ENCODE results near the gene TMEM229A. TPM values are rescaled to one million over a fixed set of nuclear protein-coding genes. Genes with fewer than 3 reads are reported as not detected.
A peak's percentile ranks its signal among the peaks of the same experiment; 100 is the strongest.
"Not testable (repeated sequence)": the region's sequence is repeated elsewhere in the genome, so short reads cannot be mapped to it uniquely, and the experiment has no call there.

The TMEM229A gene
- total RNA-seq, 1 donor = not detected

GRCh38 chr7:124009321-124009720 is 23.5 kb downstream of the TMEM229A start:
- DNase-seq (ENCODE audit: insufficient read length, low spot score, missing footprints) = no peak
- H2AFZ ChIP-seq (ENCODE audit: low read length) = no peak overlapping the region
- H3K4me2 ChIP-seq (ENCODE audit: insufficient read depth, low read length) = no peak overlapping the region
- H3K4me3 ChIP-seq (ENCODE audit: insufficient read depth, low read length) = no peak overlapping the region
- no peaks in the 10 kb centered on the region for H3K27me3 ChIP-seq (ENCODE audit: insufficient read depth, low read length)
- no peaks in the 10 kb centered on the region for H3K79me2 ChIP-seq (ENCODE audit: insufficient read depth, low read length)
- no peaks in the 10 kb centered on the region for H3K9me3 ChIP-seq (ENCODE audit: low read depth, low read length)
- H4K20me1 ChIP-seq (ENCODE audit: insufficient read depth, low read length) = no peaks in the 10 kb centered on the region
- TF ChIP-seq CTCF (IDR thresholded peaks at IDR 0.05; ENCODE audit: extremely low read depth, low read depth, low read length) = no peak
- no peak overlapping the region for H3K27ac ChIP-seq (ENCODE audit: low read depth, low read length)
- no peaks in the 10 kb centered on the region for H3K4me1 ChIP-seq (ENCODE audit: insufficient read depth, low read length)
- H3K36me3 ChIP-seq (ENCODE audit: insufficient read depth, low read length) = no peaks in the 10 kb centered on the region

GRCh38 chr7:124008296-124008695 is 24.6 kb downstream of the TMEM229A start:
- not testable (repeated sequence) for H4K20me1 ChIP-seq (ENCODE audit: insufficient read depth, low read length); H3K79me2 ChIP-seq (ENCODE audit: insufficient read depth, low read length); H3K4me3 ChIP-seq (ENCODE audit: insufficient read depth, low read length); H3K4me1 ChIP-seq (ENCODE audit: insufficient read depth, low read length); H3K4me2 ChIP-seq (ENCODE audit: insufficient read depth, low read length); DNase-seq (ENCODE audit: insufficient read length, low spot score, missing footprints); H3K9me3 ChIP-seq (ENCODE audit: low read depth, low read length); H3K27ac ChIP-seq (ENCODE audit: low read depth, low read length); H3K36me3 ChIP-seq (ENCODE audit: insufficient read depth, low read length); H2AFZ ChIP-seq (ENCODE audit: low read length); H3K27me3 ChIP-seq (ENCODE audit: insufficient read depth, low read length)

GRCh38 chr7:123999703-124000102 is 33.2 kb downstream of the TMEM229A start:
- H3K27ac ChIP-seq (ENCODE audit: low read depth, low read length) = no peak overlapping the region
- H3K4me3 ChIP-seq (ENCODE audit: insufficient read depth, low read length) = no peak overlapping the region
- H3K4me1 ChIP-seq (ENCODE audit: insufficient read depth, low read length) = no peaks in the 10 kb centered on the region
- no peak for DNase-seq (ENCODE audit: insufficient read length, low spot score, missing footprints)
- H3K36me3 ChIP-seq (ENCODE audit: insufficient read depth, low read length) = no peaks in the 10 kb centered on the region
- H4K20me1 ChIP-seq (ENCODE audit: insufficient read depth, low read length) = no peaks in the 10 kb centered on the region
- H3K79me2 ChIP-seq (ENCODE audit: insufficient read depth, low read length) = no peaks in the 10 kb centered on the region
- no peak overlapping the region for H3K4me2 ChIP-seq (ENCODE audit: insufficient read depth, low read length)
- H3K9me3 ChIP-seq (ENCODE audit: low read depth, low read length) = no peaks in the 10 kb centered on the region
- TF ChIP-seq CTCF (IDR thresholded peaks at IDR 0.05; ENCODE audit: extremely low read depth, low read depth, low read length) = no peak
- no peaks in the 10 kb centered on the region for H3K27me3 ChIP-seq (ENCODE audit: insufficient read depth, low read length)
- H2AFZ ChIP-seq (ENCODE audit: low read length) = no peak overlapping the region

GRCh38 chr7:123998921-123999320 is 33.9 kb downstream of the TMEM229A start:
- no peaks in the 10 kb centered on the region for H3K27me3 ChIP-seq (ENCODE audit: insufficient read depth, low read length)
- no peak overlapping the region for H2AFZ ChIP-seq (ENCODE audit: low read length)
- TF ChIP-seq CTCF (IDR thresholded peaks at IDR 0.05; ENCODE audit: extremely low read depth, low read depth, low read length) = no peak
- H3K4me3 ChIP-seq (ENCODE audit: insufficient read depth, low read length) = no peak overlapping the region
- no peaks in the 10 kb centered on the region for H3K4me1 ChIP-seq (ENCODE audit: insufficient read depth, low read length)
- DNase-seq (ENCODE audit: insufficient read length, low spot score, missing footprints) = peak; percentile 6
- H4K20me1 ChIP-seq (ENCODE audit: insufficient read depth, low read length) = no peaks in the 10 kb centered on the region
- H3K9me3 ChIP-seq (ENCODE audit: low read depth, low read length) = no peaks in the 10 kb centered on the region
- no peaks in the 10 kb centered on the region for H3K36me3 ChIP-seq (ENCODE audit: insufficient read depth, low read length)
- no peaks in the 10 kb centered on the region for H3K79me2 ChIP-seq (ENCODE audit: insufficient read depth, low read length)
- no peak overlapping the region for H3K27ac ChIP-seq (ENCODE audit: low read depth, low read length)
- H3K4me2 ChIP-seq (ENCODE audit: insufficient read depth, low read length) = no peak overlapping the region

GRCh38 chr7:123996327-123996625 is 36.6 kb downstream of the TMEM229A start:
- H4K20me1 ChIP-seq (ENCODE audit: insufficient read depth, low read length) = no peaks in the 10 kb centered on the region
- H2AFZ ChIP-seq (ENCODE audit: low read length) = no peak overlapping the region
- H3K4me2 ChIP-seq (ENCODE audit: insufficient read depth, low read length) = no peak overlapping the region
- H3K36me3 ChIP-seq (ENCODE audit: insufficient read depth, low read length) = no peaks in the 10 kb centered on the region
- no peak for TF ChIP-seq CTCF (IDR thresholded peaks at IDR 0.05; ENCODE audit: extremely low read depth, low read depth, low read length)
- H3K27ac ChIP-seq (ENCODE audit: low read depth, low read length) = no peak overlapping the region
- no peaks in the 10 kb centered on the region for H3K27me3 ChIP-seq (ENCODE audit: insufficient read depth, low read length)
- H3K79me2 ChIP-seq (ENCODE audit: insufficient read depth, low read length) = no peaks in the 10 kb centered on the region
- no peak overlapping the region for H3K4me3 ChIP-seq (ENCODE audit: insufficient read depth, low read length)
- no peaks in the 10 kb centered on the region for H3K4me1 ChIP-seq (ENCODE audit: insufficient read depth, low read length)
- no peaks in the 10 kb centered on the region for H3K9me3 ChIP-seq (ENCODE audit: low read depth, low read length)
- DNase-seq (ENCODE audit: insufficient read length, low spot score, missing footprints) = no peak
